ENCODE data around the gene VOPP1. TPM values are rescaled to one million over a fixed set of nuclear protein-coding genes. Genes with fewer than 3 reads are reported as not detected.

The VOPP1 gene
- total RNA-seq, 1 experiment from 2014 or later, result 30.3 TPM

DNA sequence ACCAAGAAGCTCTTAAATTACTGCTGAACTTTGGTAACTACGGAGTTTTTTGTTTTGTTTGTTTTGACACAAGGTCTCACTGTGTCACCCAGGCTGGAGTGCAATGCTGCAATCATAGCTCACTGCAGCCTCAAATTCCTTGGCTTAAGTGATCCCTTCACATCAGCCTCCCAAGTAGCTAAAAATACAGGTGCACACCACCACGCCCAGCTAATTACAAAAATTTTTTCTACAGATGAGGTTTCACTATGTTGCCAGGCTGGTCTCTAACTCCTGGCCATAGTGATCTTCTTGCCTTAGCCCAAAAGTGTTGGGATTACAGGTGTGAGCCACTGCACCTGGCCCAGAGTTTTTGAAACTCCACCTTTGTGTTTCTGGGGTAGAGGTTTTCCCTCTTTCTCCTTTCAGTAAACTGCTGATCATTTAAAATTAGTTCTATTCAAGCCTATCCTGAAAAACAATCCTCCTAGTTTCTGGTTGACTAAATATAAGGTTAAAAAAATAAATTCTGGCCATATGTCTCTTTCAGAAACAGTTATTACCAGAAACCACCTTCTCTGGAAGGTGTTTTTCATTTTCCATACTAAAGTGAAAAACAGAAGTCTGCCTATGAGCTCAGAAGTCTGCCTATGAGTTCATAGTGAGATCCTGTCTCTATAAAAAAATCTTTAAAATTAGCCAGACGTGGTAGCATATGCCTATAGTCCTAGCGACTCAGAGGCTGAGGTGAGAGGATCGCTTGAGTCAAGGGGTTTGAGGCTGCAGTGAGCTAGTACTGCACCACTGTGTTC, 63.9 kb downstream of the VOPP1 start:
- intact Hi-C loops (cut with micrococcal nuclease), result no loop called here
- ATAC-seq (no peak), DNase-seq (ENCODE audit: low read depth, low spot score) (no peak)
- TF ChIP-seq POLR2AphosphoS5 (IDR thresholded peaks at IDR 0.05; ENCODE audit: low read depth, low read length), result no peak
- TF ChIP-seq EZH2phosphoT487 (IDR thresholded peaks at IDR 0.05; ENCODE audit: borderline replicate concordance), result no peak
- no peak for TF ChIP-seq SP1 (IDR thresholded peaks at IDR 0.05; ENCODE audit: low read depth)
- no peak for TF ChIP-seq CEBPB (IDR thresholded peaks at IDR 0.05; ENCODE audit: low read depth)
- TF ChIP-seq YY1 (IDR thresholded peaks at IDR 0.05; ENCODE audit: extremely low read depth, insufficient replicate concordance, low read depth, low read length), result no peak
- TF ChIP-seq, protein P1, sequence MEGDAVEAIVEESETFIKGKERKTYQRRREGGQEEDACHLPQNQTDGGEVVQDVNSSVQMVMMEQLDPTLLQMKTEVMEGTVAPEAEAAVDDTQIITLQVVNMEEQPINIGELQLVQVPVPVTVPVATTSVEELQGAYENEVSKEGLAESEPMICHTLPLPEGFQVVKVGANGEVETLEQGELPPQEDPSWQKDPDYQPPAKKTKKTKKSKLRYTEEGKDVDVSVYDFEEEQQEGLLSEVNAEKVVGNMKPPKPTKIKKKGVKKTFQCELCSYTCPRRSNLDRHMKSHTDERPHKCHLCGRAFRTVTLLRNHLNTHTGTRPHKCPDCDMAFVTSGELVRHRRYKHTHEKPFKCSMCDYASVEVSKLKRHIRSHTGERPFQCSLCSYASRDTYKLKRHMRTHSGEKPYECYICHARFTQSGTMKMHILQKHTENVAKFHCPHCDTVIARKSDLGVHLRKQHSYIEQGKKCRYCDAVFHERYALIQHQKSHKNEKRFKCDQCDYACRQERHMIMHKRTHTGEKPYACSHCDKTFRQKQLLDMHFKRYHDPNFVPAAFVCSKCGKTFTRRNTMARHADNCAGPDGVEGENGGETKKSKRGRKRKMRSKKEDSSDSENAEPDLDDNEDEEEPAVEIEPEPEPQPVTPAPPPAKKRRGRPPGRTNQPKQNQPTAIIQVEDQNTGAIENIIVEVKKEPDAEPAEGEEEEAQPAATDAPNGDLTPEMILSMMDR (IDR thresholded peaks at IDR 0.05 in 2 of 3, conservative IDR thresholded peaks at IDR 0.05 in 1 of 3; ENCODE audit: borderline replicate concordance in 1 of 3, insufficient read depth in 1 of 3, low read depth in 2 of 3, low read length in 2 of 3), result no peak
- no peak for TF ChIP-seq SRF (IDR thresholded peaks at IDR 0.05; ENCODE audit: low read depth)
- TF ChIP-seq, protein P2, sequence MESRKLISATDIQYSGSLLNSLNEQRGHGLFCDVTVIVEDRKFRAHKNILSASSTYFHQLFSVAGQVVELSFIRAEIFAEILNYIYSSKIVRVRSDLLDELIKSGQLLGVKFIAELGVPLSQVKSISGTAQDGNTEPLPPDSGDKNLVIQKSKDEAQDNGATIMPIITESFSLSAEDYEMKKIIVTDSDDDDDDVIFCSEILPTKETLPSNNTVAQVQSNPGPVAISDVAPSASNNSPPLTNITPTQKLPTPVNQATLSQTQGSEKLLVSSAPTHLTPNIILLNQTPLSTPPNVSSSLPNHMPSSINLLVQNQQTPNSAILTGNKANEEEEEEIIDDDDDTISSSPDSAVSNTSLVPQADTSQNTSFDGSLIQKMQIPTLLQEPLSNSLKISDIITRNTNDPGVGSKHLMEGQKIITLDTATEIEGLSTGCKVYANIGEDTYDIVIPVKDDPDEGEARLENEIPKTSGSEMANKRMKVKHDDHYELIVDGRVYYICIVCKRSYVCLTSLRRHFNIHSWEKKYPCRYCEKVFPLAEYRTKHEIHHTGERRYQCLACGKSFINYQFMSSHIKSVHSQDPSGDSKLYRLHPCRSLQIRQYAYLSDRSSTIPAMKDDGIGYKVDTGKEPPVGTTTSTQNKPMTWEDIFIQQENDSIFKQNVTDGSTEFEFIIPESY (IDR thresholded peaks at IDR 0.05; ENCODE audit: extremely low read depth, insufficient replicate concordance, low read length), result no peak
- TF ChIP-seq EZH2 (IDR thresholded peaks at IDR 0.05), result no peak
- no peak for TF ChIP-seq SIN3A (IDR thresholded peaks at IDR 0.05; ENCODE audit: low read depth)
- TF ChIP-seq MAX (IDR thresholded peaks at IDR 0.05), result no peak
- TF ChIP-seq TCF7L2 (IDR thresholded peaks at IDR 0.05; ENCODE audit: borderline replicate concordance, extremely low read depth, insufficient read depth, insufficient read length), result no peak
- no peak for TF ChIP-seq ZFX (IDR thresholded peaks at IDR 0.05)
- no peak for TF ChIP-seq FOSL1 (IDR thresholded peaks at IDR 0.05; ENCODE audit: low read depth)
- TF ChIP-seq ZNF274 (IDR thresholded peaks at IDR 0.05; ENCODE audit: low read depth, low read length), result no peak
- no peak for TF ChIP-seq RAD21 (IDR thresholded peaks at IDR 0.05; ENCODE audit: low read depth)
- TF ChIP-seq ATF3 (IDR thresholded peaks at IDR 0.05), result no peak
- TF ChIP-seq CBX3 (IDR thresholded peaks at IDR 0.05; ENCODE audit: low read depth), result no peak
- ChIA-PET CTCF (no interaction called here), POLR2A (no interaction called here), RAD21 (ENCODE audit: low non-redundant PET in 1 of 2, low total read pairs in 2 of 2, uncharacterized antibody in 2 of 2, unreplicated experiment in 2 of 2) (no interaction called here)
- Histone ChIP-seq H4K20me1 (ENCODE audit: insufficient read depth) (no peaks in the 10 kb centered on the region), H3K9me2 (ENCODE audit: insufficient read depth) (no peaks in the 10 kb centered on the region), H3K4me1 (ENCODE audit: control insufficient read depth in 1 of 2, insufficient read depth in 2 of 2, low read length in 2 of 2) (peaks cover 8 to 20% of the 10 kb centered on the region in 2 experiments; a peak in 3 of 4 replicates), H3K27me3 (ENCODE audit: insufficient read depth, low read length) (no peaks in the 10 kb centered on the region), H3K4me3 (replicated peaks in 1 of 2; ENCODE audit: low read depth in 1 of 2, low read length in 2 of 2) (no peak overlapping the region), H3K36me3 (ENCODE audit: control insufficient read depth in 1 of 2, insufficient read depth in 2 of 2, low read length in 2 of 2) (no peaks in the 10 kb centered on the region), H3K4me2 (ENCODE audit: low read length) (no peak overlapping the region), H2AFZ (ENCODE audit: low read depth, low read length, poor library complexity, severe bottlenecking) (no peak overlapping the region), H3K9ac (ENCODE audit: low read length) (no peak overlapping the region), H3K9me3 (ENCODE audit: control insufficient read depth in 1 of 2, insufficient read depth in 1 of 2, low read depth in 1 of 2, low read length in 2 of 2) (no peaks in the 10 kb centered on the region), H3K79me2 (ENCODE audit: insufficient read depth, low read length) (no peaks in the 10 kb centered on the region), H3K27ac (ENCODE audit: low read depth, low read length) (no peak overlapping the region)
- no TSS peak for BruUV-seq (replicated peaks)

Measured in HCT116 (cell line).